Dermis microvascular lymphatic vessel endothelial cell (primary cell): Measurements from ENCODE around the gene OGFOD1. TPM values are rescaled to one million over a fixed set of nuclear protein-coding genes. Genes with fewer than 3 reads are reported as not detected.
"Not testable (repeated sequence)": the region's sequence is repeated elsewhere in the genome, so short reads cannot be mapped to it uniquely, and the experiment has no call there.

Experiments used
- DNase-seq, 2 donors: peaks; one replicate each; pipeline versions ENCODE4 v3.0.0 to v3.0.0-alpha.2; 2010; ENCODE audit warnings: low read depth in 2 of 2
- total RNA-seq: library from RNA; depleted of rRNA; stranded (reverse); fragments of >200 nt; gene quantifications from 2 replicates; pipeline ENCODE4 v1.2.1, GENCODE V29; 2014

Gene OGFOD1
- total RNA-seq, 1 donor from 2014 or later = 44.3 TPM

GRCh38 chr16:56479469-56479868 lies 28.1 kb downstream of the OGFOD1 start:
- DNase-seq = no peak

GRCh38 chr16:56480776-56481467 lies 29.6 kb downstream of the OGFOD1 start:
- DNase-seq = no peak

GRCh38 chr16:56481468-56482122 lies 30.2 kb downstream of the OGFOD1 start:
- DNase-seq = peak in 1 of 2 donors; percentile 11

- DNase-seq = no peak
Measured at GRCh38 chr16:56482683-56483236, 31.4 kb downstream of the OGFOD1 start.

GRCh38 chr16:56483394-56483793 lies 32.0 kb downstream of the OGFOD1 start:
- DNase-seq = no peak

GRCh38 chr16:56488035-56488434 lies 36.7 kb downstream of the OGFOD1 start:
- DNase-seq = no peak

- DNase-seq = not testable (repeated sequence)
Measured at GRCh38 chr16:56488868-56489267, 37.5 kb downstream of the OGFOD1 start.

GRCh38 chr16:56491657-56492261 lies 40.4 kb downstream of the OGFOD1 start:
- no peak for DNase-seq

- DNase-seq = no peak
Measured at GRCh38 chr16:56493126-56493525, 41.8 kb downstream of the OGFOD1 start.

GRCh38 chr16:56493815-56494214 lies 42.5 kb downstream of the OGFOD1 start:
- no peak for DNase-seq

- no peak for DNase-seq
Measured at GRCh38 chr16:56505181-56505580, 53.8 kb downstream of the OGFOD1 start.

GRCh38 chr16:56506941-56507340 lies 55.6 kb downstream of the OGFOD1 start:
- peak; percentile 26 to 86 for DNase-seq

GRCh38 chr16:56510544-56510943 lies 59.2 kb downstream of the OGFOD1 start:
- DNase-seq = no peak

- no peak for DNase-seq
Measured at GRCh38 chr16:56512025-56512424, 60.7 kb downstream of the OGFOD1 start.

GRCh38 chr16:56513091-56513490 lies 61.7 kb downstream of the OGFOD1 start:
- no peak for DNase-seq

- peak; percentile 55 to 79 for DNase-seq
Measured at GRCh38 chr16:56513972-56514371, 62.6 kb downstream of the OGFOD1 start.

- no peak for DNase-seq
Measured at GRCh38 chr16:56514845-56515244, 63.5 kb downstream of the OGFOD1 start.

- no peak for DNase-seq
Measured at GRCh38 chr16:56515665-56516064, 64.3 kb downstream of the OGFOD1 start.

GRCh38 chr16:56517206-56517605 lies 65.9 kb downstream of the OGFOD1 start:
- DNase-seq = no peak

GRCh38 chr16:56518425-56518824 lies 67.1 kb downstream of the OGFOD1 start:
- DNase-seq = peak in 1 of 2 donors; percentile 22

- DNase-seq = peak; percentile 47 to 82
Measured at GRCh38 chr16:56519459-56520250, 68.3 kb downstream of the OGFOD1 start, which contains the start of gene BBS2. TSS of gene BBS2 (minus strand) at chr16:56520024. CDS start at chr16:56519862, 162 bp downstream.

- no peak for DNase-seq
Measured at GRCh38 chr16:56520251-56520577, 68.9 kb downstream of the OGFOD1 start.
